Activated naive CD4-positive, alpha-beta T cell treated with Interleukin-2 at 50 U/mL for 16 hours (primary cell): ENCODE data around the gene COL24A1.

ENCODE experiments used
- DNase-seq: peaks from one replicate; pipeline ENCODE4 v3.0.0-alpha.2; 2020

The COL24A1 gene

DNA sequence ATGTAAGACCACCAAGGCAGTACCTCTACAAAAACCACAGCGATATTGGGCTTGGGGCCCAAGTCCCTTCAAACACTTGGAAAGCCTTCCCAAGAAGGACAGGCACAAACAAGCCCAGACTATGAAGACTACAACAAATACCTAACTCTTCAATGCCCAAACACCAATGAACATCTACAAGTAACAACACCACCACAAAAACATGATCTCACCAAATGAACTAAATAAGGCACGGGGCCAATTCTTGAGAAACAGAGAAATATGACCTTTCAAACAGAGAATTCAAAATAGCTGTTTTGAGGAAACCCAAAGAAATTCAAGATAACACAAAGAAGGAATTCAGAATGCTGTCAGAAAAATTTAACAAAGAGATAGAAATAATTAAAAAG is 86.8 kb downstream of the COL24A1 start:
- no peak for DNase-seq

DNA sequence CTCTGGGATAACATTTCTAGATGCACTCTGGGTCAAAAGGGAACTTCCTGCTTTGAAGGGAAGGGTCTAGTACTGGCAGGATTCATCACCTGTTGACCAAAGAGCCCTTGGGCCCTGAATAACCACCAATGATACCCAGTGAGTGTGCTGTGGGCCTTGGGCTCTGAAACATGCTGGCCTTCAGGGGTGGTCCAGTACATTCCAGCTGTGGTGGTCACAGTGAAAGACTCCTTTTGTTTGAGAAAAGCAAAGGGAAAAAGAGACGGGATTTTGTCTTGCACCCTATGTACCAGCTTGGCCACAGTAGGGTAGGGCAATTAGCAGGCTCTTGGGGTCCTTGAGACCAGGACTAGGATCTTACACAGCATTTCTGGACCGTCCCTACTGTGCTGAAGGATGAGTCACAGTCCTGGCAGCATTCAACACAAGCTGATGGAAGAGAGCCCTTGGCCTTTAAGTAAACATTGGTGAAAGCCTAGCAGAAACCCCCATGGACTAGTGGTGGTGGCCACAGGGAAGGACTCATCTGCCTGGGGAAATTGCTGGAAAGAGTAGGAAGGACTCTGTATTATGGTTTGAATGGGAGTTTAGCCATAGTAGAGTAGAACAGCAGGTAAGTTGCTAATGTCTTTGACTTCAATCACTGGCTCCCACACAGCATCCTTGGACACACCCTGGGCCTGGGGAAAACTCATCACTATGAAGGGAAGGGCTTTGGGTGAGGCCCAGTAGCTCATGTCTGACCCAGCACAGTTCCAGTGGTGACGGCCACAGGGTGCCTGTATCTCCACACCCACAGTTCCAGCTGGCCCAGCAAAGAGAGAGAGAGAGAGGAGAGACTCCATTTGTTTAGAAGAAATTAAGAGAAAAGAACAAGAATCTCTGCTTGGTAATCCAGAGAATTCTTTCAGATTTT is 87.5 kb downstream of the COL24A1 start:
- DNase-seq: no peak

DNA sequence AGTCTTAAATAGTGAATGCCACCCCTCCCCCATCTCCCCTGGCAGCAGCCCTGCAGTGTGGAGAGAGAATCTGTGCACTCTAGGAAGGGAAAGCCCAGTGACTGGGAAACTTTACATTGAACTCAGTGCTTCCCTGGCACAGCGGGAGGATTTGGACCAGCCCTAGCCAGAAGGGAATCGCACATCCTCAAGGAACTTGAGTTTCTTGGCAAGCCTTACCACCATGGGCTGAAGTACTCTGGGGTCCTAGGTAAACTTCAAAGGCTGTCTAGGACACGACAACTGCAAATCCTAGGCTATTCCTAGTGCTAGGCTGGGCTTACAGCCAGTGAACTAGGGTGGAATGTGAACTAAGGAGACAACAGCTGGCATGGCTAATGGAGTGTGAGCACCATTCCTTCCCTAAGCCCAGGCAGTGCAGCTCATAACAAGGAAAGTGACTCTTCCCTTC is 88.3 kb downstream of the COL24A1 start:
- DNase-seq: no peak

DNA sequence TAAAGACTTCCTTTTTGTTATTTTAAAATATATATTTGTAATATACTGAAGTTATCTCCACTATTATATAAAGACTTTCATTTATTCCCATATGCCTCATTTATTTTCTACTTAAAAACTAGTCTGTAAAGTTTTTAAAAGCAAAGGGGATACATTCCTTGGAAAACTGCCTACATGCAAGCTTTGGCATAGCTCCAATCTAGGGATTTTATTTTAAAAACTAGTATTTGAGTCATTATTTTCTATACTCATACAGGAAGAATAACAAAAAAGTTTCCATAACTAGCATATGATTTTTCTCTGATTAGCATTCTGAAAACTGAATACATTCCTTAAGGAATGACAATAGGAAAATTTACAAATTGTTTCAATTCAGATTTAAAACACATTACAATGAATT is 88.9 kb downstream of the COL24A1 start:
- DNase-seq: no peak

DNA sequence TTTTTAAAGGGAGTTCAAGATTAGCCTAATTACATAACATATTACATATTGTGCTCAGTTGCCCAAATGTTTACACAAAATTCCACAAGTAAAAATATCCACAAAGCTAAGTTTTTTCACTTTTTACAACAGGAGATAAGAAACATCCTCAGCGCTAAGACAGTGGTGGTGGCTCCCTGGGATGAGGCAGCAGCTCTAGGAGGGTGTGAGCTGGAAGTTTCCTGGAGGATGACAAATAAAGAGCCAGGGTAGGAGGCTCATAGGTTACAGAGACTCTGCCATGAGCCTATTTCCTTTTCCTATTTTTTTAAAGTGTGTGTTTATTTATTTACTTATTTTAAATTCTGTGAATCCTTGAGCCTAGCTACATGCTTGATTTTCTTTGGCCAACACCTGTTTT is 91.7 kb downstream of the COL24A1 start:
- no peak for DNase-seq

DNA sequence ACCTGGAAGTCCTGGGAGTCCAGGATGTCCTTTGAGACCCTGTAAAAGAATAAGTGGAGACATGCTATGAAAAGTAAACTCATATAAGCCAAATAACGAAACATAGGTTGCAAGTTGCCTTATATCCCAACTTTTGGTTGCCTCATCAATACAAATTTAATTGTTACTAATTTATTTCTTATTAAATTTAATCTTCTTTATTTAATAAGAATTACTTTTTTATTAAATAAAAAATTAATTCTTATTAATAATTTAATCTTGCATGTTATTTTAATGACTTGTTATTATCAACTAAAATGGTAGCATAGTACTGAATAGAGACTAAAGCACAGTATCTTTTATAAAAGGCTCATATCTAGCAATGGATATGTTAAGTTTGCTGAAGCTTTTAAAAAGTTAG is 92.9 kb downstream of the COL24A1 start:
- no peak for DNase-seq

DNA sequence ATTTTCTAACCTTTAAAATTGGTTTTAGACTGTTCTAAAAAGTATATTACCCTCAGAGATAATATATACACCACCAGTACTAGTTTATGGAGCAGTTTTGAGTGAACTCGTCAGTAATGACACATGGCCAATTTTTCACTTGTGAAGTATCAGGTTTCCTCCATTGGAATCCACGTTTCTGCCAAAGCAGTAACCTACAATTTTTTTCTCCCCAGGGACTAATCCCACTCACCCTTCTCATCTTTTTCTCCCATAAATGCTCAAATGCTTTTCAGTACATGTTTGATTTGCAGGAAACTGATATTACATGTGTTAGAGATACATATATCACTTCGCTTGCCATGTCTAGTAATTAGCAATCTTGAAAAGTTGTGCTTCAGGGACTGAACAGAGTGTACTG is 94.1 kb downstream of the COL24A1 start:
- no peak for DNase-seq

DNA sequence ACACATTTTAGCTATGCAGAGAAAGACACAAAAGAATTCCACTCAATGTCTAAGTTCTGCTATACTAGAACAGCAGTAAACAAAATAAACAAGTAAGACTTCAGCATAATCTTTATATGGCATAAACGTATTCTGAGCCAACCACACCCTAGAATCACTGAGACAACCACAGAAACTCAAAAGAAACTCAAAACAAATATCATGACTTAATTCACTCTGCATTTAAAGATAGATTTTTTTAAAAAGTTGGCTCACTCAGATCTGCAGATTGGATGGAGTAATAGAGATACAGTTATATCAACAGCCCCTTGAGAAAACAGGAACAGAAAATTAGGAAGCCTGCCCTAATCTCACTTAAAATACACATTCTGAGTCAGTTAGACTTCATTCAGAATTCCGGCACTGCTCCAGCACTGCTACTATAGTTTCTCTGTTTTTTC is 95.0 kb downstream of the COL24A1 start:
- no peak for DNase-seq

DNA sequence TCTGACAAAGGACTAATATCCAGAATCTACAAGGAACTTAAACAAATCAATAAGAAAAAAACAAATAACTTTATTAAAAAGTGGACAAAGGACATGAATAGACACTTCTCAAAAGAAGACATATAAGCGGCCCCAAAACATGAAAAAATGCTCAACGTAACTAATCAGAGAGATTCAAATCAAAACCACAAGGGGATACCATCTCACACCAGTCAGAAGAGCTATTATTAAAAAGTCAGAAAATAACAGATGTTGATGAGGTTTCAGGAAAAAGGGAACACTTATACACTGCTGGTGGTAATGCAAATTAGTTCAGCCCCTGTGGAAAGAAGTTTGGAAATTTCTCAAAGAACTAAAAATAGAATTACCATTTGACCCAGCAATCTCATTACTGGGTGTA is 102.2 kb downstream of the COL24A1 start:
- DNase-seq: no peak

DNA sequence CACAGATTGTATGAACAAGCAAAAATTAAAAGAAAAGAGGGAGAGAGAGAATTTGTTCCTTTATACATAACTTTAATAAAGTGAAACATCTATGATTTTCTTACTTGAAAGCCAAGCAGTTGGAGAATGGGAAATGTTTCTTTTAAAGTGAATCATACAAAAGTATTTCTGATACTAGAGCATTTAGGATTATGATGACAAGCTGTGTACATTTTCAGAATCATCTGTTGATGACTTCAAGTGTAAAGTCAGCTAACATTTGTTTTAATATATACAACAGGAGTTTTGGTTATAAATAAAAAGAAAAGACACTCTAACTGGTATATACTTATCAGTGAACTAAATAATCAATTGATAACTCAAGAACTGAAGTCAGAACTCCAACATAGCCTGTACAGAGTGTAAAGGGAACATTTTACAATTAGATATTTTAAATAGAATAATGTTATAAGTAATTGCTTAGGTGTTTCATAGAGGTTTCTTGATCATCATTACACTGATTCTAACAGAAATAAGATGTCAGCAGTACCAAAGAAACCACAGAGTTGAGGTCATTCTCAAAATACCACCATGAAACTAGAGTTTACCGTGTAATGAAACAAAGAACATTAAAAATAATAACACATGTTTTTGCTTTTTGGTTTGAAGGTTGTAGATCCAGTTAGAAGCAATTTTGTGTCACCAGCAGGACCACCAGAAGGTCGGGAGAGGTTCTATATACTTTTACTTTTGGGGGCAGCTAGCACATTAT is 103.4 kb downstream of the COL24A1 start:
- no peak for DNase-seq

DNA sequence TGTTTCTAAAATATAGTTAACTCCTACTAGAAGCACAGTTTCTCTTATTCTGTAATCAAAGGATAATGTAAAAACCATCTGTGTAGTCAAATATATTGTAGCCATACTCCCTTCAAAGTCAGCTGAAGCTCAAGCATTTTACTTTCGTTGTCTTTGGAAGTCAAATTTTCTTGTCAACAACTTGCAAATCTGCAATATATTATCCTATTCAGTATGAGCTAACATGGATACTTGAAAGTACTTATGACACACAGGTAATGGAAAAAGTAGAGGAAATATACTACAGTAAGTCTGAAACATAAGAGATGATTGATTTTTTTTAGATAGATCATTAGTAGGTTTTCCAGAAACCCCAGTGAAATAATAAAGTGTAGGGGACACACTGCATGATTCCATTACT is 121.5 kb downstream of the COL24A1 start:
- no peak for DNase-seq

DNA sequence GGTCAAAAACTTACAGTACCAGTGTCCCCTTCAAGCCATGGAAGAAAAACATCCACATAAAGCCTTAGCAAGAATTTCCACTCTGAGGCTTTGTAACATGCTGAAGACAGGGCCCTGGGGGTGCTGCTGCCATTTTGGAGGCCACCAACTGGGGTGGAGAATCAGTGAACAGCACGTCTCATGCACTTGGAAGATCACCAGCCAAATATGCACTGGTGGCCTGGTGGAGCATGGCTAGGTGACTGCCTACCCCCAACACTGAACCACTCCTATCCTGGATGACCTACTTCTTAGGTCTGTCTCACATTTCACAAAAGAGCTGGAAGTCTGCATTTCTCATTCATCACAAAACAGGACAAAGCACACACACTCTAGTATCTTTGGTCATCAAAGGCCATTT is 126.4 kb downstream of the COL24A1 start:
- DNase-seq: no peak

DNA sequence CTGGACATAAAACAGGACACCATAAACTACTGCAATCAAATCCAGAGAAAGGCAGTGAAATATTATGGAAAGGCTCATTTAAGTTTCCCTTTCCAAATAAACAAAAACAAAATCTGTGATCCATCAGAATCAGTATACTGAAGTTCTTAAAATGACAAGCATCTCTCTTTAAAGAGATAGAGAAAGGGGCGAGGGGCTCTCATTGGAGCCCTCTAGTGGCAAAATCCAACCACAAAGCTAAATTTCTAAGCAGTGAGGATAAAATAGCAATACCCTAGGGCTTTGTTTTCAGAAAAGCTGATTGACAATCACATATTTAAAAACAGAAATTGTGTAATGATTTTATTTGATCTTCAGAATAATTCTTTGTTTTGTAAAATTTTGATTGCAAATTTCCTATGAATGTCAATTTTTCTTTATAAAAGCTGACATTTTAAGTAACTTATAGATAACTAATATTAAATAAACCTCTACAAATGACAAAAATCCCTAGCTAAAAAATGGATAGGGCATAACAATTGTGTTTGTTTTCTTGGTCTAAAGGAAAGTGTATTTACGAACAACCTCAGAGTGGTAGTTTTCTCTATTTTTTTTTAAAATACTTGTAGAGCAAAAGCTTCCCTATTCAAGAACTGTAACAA is 138.2 kb downstream of the COL24A1 start:
- no peak for DNase-seq

DNA sequence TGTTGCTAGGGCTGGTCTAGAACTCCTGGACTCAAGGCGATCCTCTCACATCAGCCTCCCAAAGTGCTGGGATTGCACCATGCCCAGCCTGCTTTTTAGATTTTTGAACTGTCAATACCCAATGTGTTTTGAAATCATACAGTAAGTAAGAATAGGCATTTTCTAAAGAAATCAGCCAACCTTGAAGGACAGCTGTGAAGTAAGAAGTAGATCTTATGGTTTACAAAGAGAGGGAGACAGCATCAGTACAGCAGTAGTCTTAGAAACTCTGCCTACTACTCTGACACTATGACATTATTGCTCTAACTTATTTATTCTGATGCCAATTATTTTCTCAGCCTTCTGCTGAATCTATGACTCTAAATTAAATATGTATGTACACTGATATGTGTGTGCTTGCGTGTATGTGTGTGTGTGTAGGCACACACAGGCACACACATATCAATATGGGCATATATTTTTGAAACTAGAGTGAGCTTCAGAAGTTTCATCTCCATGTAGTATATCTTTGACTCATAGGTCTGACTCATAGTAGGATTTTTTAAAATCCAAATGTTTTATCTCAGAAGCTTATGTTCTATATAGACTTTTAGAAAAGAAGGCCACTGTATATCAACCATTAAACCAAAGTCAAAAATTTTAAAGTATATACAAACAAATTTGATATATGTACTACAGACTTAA is 140.4 kb downstream of the COL24A1 start:
- no peak for DNase-seq

DNA sequence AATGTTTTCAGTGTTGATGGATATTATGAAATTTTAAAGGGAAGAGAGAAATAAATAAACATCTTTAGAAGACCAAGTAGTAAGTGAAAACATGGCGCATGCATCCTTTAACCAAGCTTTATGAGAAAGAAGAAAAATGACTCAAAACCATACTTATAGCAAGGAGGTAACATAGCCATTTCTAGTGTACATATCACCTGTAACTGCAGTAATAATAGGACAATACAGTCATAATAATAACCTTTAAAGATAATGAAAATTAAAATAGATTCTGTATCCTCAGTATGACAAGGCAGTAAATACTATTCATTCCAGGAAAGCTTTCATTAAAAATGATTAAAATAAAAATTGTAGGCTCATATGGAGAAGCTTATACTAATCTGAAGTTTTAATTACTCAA is 141.2 kb downstream of the COL24A1 start:
- no peak for DNase-seq

DNA sequence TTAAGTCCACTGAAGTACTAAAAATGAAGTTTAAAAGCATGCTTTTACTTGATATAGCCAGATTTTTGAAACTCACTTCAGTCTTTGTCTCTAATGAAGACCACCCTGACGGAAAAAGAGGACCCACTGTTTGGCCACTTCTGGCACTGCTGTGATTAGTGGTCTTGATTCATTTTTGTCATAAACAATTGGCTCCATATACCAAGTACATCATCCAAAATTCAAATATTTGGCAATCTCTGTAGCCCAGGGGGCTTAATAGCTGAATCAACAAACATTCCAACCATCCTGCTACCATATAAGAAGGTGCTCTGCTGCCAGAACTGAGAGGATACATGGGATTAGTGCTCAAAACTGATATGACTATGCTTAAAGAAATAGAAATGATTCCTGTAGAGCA is 156.0 kb downstream of the COL24A1 start:
- no peak for DNase-seq

DNA sequence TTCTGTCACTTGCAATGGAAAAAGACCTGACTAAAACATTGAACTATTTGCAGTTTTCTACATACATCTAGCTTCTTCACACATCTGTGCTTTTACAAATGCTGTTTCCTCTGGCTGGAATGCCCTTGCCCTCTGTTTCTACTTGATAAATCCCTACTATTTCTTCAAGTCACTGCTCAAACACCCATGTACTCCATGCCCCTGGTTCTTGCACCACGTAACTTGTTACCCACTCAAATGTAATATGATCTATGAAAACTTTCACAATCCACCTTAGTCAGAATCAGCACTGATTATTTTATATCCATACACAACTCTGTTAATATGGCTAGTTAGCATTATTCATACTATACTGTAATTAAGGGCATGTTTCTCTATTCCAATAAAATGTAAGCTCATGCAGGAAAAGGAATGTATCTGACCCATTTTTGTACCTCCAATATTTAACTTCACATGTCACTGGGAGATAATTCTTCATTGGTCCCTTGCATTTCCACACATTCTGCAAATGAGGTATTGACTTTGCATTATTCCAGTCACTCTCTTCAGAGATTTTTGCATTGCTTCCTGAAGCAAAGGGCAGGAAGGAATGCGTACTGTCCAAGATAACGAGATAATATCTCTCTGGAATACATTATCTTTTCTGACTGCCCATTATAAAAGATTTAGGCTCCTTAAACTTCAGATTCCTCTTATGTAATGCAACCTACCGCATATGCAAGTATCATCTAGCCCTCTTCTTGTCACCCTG is 158.3 kb downstream of the COL24A1 start:
- no peak for DNase-seq

DNA sequence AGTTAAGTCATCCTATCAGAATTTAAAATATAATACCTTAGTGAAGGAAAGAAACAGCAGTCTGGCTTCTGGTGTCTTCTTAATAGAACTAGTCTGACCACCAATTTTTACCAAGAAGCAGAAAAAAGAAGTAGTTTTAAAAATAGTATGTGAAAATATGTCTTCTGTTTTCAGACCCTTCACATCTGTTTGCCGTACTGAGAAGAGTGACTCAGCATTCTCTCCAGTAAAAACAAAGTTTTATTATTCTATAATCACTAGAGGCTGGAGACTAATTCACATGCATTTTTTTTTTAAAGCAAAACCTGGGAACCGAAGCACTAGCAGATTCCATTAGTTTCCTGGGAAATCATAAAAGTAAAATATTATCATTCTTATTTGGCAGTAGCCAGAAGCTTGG is 163.8 kb downstream of the COL24A1 start:
- DNase-seq: no peak

DNA sequence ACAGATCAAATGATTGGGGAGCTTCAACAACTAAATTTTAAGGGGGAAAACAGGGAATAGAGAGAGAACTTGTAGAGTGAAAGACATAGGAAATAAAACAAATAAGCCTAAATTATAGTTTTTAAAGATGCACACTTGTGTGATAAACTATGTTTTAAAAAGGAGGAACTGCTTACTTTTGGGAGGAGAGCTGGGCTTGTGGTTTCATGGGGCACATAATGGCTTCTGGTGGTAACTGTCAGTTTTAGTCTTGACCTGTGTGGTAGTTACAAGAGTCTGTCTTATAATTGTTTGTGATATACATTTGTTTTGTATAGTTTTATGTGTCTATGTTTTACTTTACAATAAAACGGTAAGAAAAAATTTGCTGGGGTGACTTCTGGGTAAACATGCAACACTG is 165.3 kb downstream of the COL24A1 start:
- no peak for DNase-seq

DNA sequence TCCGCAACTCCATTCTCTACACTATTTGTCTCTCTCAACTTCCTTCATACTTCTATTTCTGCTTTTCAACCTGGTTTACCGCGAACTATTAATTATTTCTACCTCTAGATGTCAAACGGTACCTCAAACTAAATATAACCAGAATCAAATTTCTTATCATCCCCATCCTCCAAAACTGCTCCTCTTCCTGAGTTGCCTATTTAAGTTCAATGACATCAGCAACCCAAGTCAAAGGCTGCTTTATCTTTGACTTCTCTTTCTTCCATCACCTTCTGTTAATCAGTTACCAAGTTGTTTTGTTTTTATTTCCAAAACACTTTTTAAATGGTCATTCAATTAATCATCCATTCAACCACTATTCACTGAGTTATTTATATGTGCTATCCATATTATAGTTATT is 171.9 kb downstream of the COL24A1 start:
- no peak for DNase-seq

DNA sequence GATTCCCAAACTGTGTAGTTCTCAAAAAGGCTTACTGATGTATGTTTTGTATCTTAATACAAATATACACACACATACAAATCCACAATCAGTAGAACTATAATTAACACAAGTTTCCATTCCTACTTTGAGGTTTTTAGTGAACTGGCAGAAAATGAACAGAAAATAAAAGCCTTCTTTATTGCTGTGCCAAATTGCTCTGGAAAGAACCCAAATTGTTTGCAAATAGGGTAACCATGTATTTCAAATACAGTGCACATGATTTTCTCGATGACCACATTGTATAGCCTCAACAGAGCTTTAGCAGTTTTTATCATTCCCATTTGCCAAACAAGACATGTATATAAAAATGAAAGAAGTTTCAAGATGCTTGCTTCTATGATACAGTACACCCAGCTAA is 173.3 kb downstream of the COL24A1 start:
- DNase-seq: no peak

DNA sequence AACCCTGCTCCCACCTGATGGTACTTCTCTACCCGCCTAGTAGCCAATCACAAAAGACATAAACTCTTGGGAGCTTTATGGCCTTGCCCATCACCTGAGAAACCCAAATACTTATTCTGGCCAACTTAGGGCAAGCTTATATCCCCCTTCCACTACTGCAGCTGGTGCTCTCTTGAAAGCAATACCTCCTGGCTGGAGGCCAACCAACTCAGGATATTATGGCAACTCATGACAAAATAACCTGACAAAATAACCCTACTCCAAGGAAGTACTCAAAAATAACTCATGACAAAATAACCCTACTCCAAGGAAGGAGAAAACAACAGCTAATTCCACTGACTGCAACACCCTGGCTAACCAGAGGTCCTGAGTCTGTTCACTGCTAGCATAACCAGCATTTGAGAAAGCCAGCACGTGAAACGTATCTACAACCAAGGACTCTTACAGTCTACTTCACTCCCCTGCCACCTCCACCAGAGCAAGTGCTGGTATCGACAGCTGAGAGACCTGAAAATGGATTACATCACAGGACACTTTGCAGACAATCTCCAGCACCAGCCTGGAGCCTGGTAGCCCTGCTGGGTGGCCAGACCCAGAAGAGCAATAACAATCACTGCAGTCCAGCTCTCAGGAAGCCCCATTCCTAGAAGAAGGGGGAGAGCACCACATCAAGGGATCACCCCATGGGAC is 179.9 kb downstream of the COL24A1 start:
- no peak for DNase-seq
